IPS-20b (cell line): ENCODE results near the gene BCAM.

Experiments used
- H3K27ac ChIP-seq: one replicate; pipeline ENCODE4 v1.5.1; 2013; ENCODE audit warnings: low read length
- H3K27me3 ChIP-seq: 2 replicates; pipeline ENCODE4 v1.6.1; 2013; ENCODE audit warnings: mild to moderate bottlenecking, low read length, inconsistent platforms; ENCODE audit not compliant: insufficient read depth
- H3K36me3 ChIP-seq: 2 replicates; pipeline ENCODE4 v1.6.1; 2013; ENCODE audit warnings: low read depth, mild to moderate bottlenecking, inconsistent platforms, low read length, moderate library complexity; ENCODE audit not compliant: insufficient read depth
- H3K4me1 ChIP-seq: 2 replicates; pipeline ENCODE4 v1.6.1; 2013; ENCODE audit warnings: mild to moderate bottlenecking, control low read depth, inconsistent platforms, low read length, moderate library complexity; ENCODE audit not compliant: insufficient read depth
- H3K4me3 ChIP-seq: 2 replicates; pipeline ENCODE4 v1.5.1; 2013; ENCODE audit warnings: mild to moderate bottlenecking, low read length, inconsistent platforms
- H3K9ac ChIP-seq: 2 replicates; pipeline ENCODE4 v1.6.1; 2013; ENCODE audit warnings: low read depth, mild to moderate bottlenecking, inconsistent platforms, low read length, moderate library complexity
- H3K9me3 ChIP-seq: 2 replicates; pipeline ENCODE4 v1.6.1; 2013; ENCODE audit warnings: mild to moderate bottlenecking, low read depth, low read length, inconsistent platforms; ENCODE audit not compliant: insufficient read depth

The BCAM gene

GRCh38 chr19:44866664-44867063 lies 57.8 kb downstream of the BCAM start:
- H3K27me3 ChIP-seq = no peaks in the 10 kb centered on the region
- H3K27ac ChIP-seq = no peak overlapping the region
- peaks cover 56% of the 10 kb centered on the region for H3K36me3 ChIP-seq
- H3K4me3 ChIP-seq = no peak overlapping the region
- no peaks in the 10 kb centered on the region for H3K4me1 ChIP-seq
- no peak overlapping the region for H3K9ac ChIP-seq
- no peaks in the 10 kb centered on the region for H3K9me3 ChIP-seq

GRCh38 chr19:44867578-44867977 lies 58.7 kb downstream of the BCAM start:
- Histone ChIP-seq H3K4me3 (no peak overlapping the region), H3K9ac (no peak overlapping the region), H3K9me3 (no peaks in the 10 kb centered on the region), H3K4me1 (no peaks in the 10 kb centered on the region), H3K27me3 (no peaks in the 10 kb centered on the region), H3K27ac (no peak overlapping the region), H3K36me3 (peaks cover 61% of the 10 kb centered on the region)

GRCh38 chr19:44869733-44870470 lies 61.0 kb downstream of the BCAM start:
- H3K36me3 ChIP-seq = peaks cover 81% of the 10 kb centered on the region
- H3K27ac ChIP-seq = no peak overlapping the region
- H3K4me1 ChIP-seq = no peaks in the 10 kb centered on the region

More at GRCh38 chr19:44869733-44870470, 61.0 kb downstream of the BCAM start:
- H3K9ac ChIP-seq = no peak overlapping the region
- H3K27me3 ChIP-seq = no peaks in the 10 kb centered on the region
- no peaks in the 10 kb centered on the region for H3K9me3 ChIP-seq
- no peak overlapping the region for H3K4me3 ChIP-seq
